RWPE2 (cell line): ENCODE results near the gene OAT.

Source experiments
- ATAC-seq: fragments of 200-7000 bp; cut with Tn5 transposase; 3 replicates; pipeline ENCODE4 v1.9.1; 2021; ENCODE audit warnings: low read depth
- DNase-seq: peaks from one replicate; pipeline ENCODE4 v3.0.0-alpha.2; 2020; ENCODE audit warnings: low spot score
- H3K27ac ChIP-seq: fragments of 450-650 bp; 2 replicates; pipeline ENCODE4 v1.5.1; 2017; ENCODE audit warnings: mild to moderate bottlenecking; ENCODE audit not compliant: poor library complexity, severe bottlenecking
- H3K27me3 ChIP-seq: fragments of 250-450 bp; sonication (Bioruptor Pico); 2 replicates; pipeline ENCODE4 v1.5.1; 2021; ENCODE audit warnings: mild to moderate bottlenecking, moderate library complexity; ENCODE audit not compliant: insufficient read depth, poor library complexity, severe bottlenecking
- H3K36me3 ChIP-seq: fragments of 250-450 bp; sonication (Bioruptor Pico); 2 replicates; pipeline ENCODE4 v1.5.1; 2020; ENCODE audit warnings: low read depth, mild to moderate bottlenecking, moderate library complexity
- H3K4me1 ChIP-seq: fragments of 250-450 bp; sonication (Bioruptor Pico); 2 replicates; pipeline ENCODE4 v1.5.1; 2021; ENCODE audit warnings: mild to moderate bottlenecking, moderate library complexity; ENCODE audit not compliant: insufficient read depth, poor library complexity, severe bottlenecking
- H3K4me3 ChIP-seq: fragments of 250-450 bp; sonication (Bioruptor Pico); 2 replicates; pipeline ENCODE4 v1.5.1; 2021; ENCODE audit warnings: mild to moderate bottlenecking, moderate library complexity; ENCODE audit not compliant: severe bottlenecking
- H3K9me3 ChIP-seq: fragments of 250-450 bp; sonication (Bioruptor Pico); 2 replicates; pipeline ENCODE4 v1.5.1; 2021; ENCODE audit warnings: mild to moderate bottlenecking, moderate library complexity; ENCODE audit not compliant: severe bottlenecking
- CTCF ChIP-seq: fragments of 450-650 bp; IDR thresholded peaks from one replicate; pipeline ENCODE4 v1.5.1; 2017; ENCODE audit warnings: mild to moderate bottlenecking, moderate library complexity; ENCODE audit not compliant: poor library complexity, severe bottlenecking

The OAT gene

GRCh38 chr10:124423813-124424212 lies 5.1 kb upstream of the OAT start:
- Histone ChIP-seq H3K4me1 (no peaks in the 10 kb centered on the region), H3K27me3 (no peaks in the 10 kb centered on the region), H3K4me3 (no peak overlapping the region), H3K27ac (no peak overlapping the region), H3K9me3 (no peaks in the 10 kb centered on the region), H3K36me3 (no peaks in the 10 kb centered on the region)
- DNase-seq: peak; percentile 6
- TF ChIP-seq CTCF: no peak
- no peak for ATAC-seq

GRCh38 chr10:124422742-124423141 lies 4.0 kb upstream of the OAT start:
- TF ChIP-seq CTCF: no peak

GRCh38 chr10:124420254-124420653 lies 1.5 kb upstream of the OAT start:
- H3K4me3 ChIP-seq: no peak overlapping the region
- H3K4me1 ChIP-seq: peaks cover 6% of the 10 kb centered on the region
- DNase-seq (no peak), ATAC-seq (no peak)
- H3K27me3 ChIP-seq: no peaks in the 10 kb centered on the region
- TF ChIP-seq CTCF: no peak
- no peaks in the 10 kb centered on the region for H3K9me3 ChIP-seq
- H3K27ac ChIP-seq: no peak overlapping the region
- H3K36me3 ChIP-seq: no peaks in the 10 kb centered on the region

More at GRCh38 chr10:124422742-124423141, 4.0 kb upstream of the OAT start:
- ATAC-seq (no peak), DNase-seq (no peak)
- H3K4me3 ChIP-seq: no peak overlapping the region
- H3K27me3 ChIP-seq: no peaks in the 10 kb centered on the region
- no peak overlapping the region for H3K27ac ChIP-seq
- no peaks in the 10 kb centered on the region for H3K4me1 ChIP-seq
- H3K36me3 ChIP-seq: no peaks in the 10 kb centered on the region
- no peaks in the 10 kb centered on the region for H3K9me3 ChIP-seq

GRCh38 chr10:124419635-124420034 lies 912 bp upstream of the OAT start:
- Histone ChIP-seq H3K4me1 (peaks cover 6% of the 10 kb centered on the region), H3K27ac (no peak overlapping the region), H3K9me3 (no peaks in the 10 kb centered on the region), H3K27me3 (no peaks in the 10 kb centered on the region), H3K36me3 (no peaks in the 10 kb centered on the region), H3K4me3 (no peak overlapping the region)
- ATAC-seq (no peak), DNase-seq (no peak)
- no peak for TF ChIP-seq CTCF

- peak overlapping the region; percentile 78 for H3K4me3 ChIP-seq
- H3K9me3 ChIP-seq: no peaks in the 10 kb centered on the region
- peak overlapping the region; percentile 47 for H3K27ac ChIP-seq
- H3K36me3 ChIP-seq: peaks cover 2% of the 10 kb centered on the region; the same call in 1 of the 2 replicates
- no peak for TF ChIP-seq CTCF
- peak; percentile 63 for ATAC-seq
- DNase-seq: peak; percentile 59
- peaks cover 6% of the 10 kb centered on the region for H3K4me1 ChIP-seq
- H3K27me3 ChIP-seq: no peaks in the 10 kb centered on the region
Measured at GRCh38 chr10:124417895-124418725, 613 bp downstream of the OAT start.
